ENCODE measurements around the gene ABR. TPM values are rescaled to one million over a fixed set of nuclear protein-coding genes. Genes with fewer than 3 reads are reported as not detected.

ABR gene
- total RNA-seq, 1 donor from 2014 or later: 92.7 TPM

DNA sequence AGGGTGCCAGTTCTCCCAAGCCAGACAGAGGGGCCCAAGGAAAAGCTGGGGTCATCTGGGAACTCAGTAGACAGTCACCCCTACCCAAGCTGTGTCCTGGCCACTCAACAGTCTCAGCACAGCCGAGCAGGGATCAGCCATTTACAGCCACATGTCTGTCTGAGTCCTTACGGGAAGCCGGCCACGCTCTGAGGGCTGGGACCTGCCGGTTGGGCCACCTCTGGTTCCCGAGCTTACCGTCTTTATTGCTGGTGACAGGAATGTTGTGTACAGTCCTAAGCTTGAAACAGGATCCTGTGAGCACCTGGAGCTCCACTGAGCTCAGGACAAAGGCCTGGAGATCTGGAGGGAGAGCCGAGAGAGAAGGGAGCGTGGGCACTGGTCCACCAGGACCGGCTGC, 123.0 kb downstream of the ABR start:
- TF ChIP-seq, protein P1, sequence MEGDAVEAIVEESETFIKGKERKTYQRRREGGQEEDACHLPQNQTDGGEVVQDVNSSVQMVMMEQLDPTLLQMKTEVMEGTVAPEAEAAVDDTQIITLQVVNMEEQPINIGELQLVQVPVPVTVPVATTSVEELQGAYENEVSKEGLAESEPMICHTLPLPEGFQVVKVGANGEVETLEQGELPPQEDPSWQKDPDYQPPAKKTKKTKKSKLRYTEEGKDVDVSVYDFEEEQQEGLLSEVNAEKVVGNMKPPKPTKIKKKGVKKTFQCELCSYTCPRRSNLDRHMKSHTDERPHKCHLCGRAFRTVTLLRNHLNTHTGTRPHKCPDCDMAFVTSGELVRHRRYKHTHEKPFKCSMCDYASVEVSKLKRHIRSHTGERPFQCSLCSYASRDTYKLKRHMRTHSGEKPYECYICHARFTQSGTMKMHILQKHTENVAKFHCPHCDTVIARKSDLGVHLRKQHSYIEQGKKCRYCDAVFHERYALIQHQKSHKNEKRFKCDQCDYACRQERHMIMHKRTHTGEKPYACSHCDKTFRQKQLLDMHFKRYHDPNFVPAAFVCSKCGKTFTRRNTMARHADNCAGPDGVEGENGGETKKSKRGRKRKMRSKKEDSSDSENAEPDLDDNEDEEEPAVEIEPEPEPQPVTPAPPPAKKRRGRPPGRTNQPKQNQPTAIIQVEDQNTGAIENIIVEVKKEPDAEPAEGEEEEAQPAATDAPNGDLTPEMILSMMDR (IDR thresholded peaks at IDR 0.05): no peak
- no peak for TF ChIP-seq EZH2 (IDR thresholded peaks at IDR 0.05)
- TF ChIP-seq EZH2phosphoT487 (IDR thresholded peaks at IDR 0.05): no peak
- peak overlapping the region; percentile 69 for H3K4me3 Mint-ChIP-seq
- peaks cover 5% of the 10 kb centered on the region for H3K27me3 Mint-ChIP-seq (ENCODE audit: insufficient read depth, low read depth)
- DNase-seq (ENCODE audit: low spot score): peak; percentile 54
- no peaks in the 10 kb centered on the region for H3K4me1 ChIP-seq
- peaks cover 4% of the 10 kb centered on the region for H4K20me1 ChIP-seq (ENCODE audit: low read depth)
- H2AFZ ChIP-seq (replicated peaks): no peak overlapping the region
- no peaks in the 10 kb centered on the region for H3K27me3 ChIP-seq
- no peak overlapping the region for H3K9ac ChIP-seq
- peak overlapping the region; percentile 53 for H3K27ac ChIP-seq
- H3K36me3 Mint-ChIP-seq: peaks cover 30% of the 10 kb centered on the region
- no peaks in the 10 kb centered on the region for H3K9me3 ChIP-seq (ENCODE audit: low read depth)
- H3K4me2 ChIP-seq: no peak overlapping the region
- H3K27ac Mint-ChIP-seq: peak overlapping the region; percentile 62
- H3K4me1 Mint-ChIP-seq: peaks cover 14% of the 10 kb centered on the region
- no peaks in the 10 kb centered on the region for H3K9me3 Mint-ChIP-seq
- H3K36me3 ChIP-seq: no peaks in the 10 kb centered on the region
- H3K4me3 ChIP-seq: no peak overlapping the region
- H3K79me2 ChIP-seq (ENCODE audit: low read depth): no peaks in the 10 kb centered on the region
- peaks cover 7% of the 10 kb centered on the region for H3F3A ChIP-seq (ENCODE audit: low read depth)

DNA sequence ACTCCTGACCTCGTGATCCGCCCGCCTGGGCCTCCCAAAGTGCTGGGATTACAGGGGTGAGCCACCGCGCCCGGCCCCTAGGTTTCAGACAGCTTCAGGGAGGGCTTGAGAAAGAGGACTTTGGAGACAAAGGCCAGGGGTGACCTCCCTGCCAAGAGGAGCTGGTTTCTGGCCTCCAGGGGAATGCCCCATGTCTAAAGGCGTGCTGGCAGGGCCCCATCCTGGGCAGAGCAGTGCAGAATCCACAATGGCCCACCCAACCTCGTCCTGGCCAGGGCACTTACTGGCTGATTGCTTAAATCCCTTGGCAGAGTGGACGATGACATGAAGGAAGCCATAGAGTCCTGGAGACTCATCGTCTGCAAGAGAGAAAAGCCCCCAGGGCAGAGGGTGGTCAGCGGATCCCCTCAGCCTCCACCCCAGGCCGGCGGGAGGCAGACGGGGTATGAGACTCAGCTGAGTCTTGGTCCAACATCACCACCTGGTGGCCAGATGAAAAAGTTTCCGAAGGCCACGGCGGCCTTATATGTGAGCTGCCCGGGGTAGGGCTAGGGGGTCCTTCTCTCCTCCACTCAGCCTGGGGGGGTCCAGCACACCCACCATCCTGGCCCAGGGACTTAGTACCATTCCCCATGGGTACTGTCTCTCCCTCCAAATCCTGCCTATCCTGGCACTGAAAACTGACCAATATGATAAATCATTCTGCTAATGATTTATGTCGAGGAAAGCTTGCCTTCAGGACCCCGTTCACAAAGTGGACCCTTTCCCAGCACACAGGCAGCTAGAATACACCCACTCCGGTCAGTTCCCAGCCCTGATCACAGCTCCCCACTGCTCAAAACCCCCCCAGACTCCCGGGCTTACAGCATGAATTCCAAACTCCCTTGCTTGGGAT, 123.8 kb downstream of the ABR start:
- no peaks in the 10 kb centered on the region for H3K36me3 ChIP-seq

DNA sequence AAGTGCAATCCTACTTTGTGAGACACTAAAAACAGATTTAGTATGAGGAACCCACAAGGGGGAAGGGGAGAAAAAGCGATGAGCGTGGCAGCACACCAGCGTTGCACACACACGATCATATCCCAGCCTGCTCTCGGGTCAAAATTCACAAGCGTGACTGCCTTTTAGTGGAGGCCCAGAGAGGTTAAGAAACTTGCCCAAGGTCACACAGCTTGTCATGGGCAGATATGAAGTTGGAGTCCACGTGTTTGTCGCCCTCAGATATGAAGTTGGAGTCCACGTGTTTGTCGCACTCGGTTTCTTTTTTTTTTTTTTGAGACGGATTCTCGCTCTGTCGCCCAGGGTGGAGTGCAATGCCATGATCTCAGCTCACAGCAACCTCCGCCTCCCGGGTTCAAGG, 124.5 kb downstream of the ABR start:
- Mint-ChIP-seq H3K27me3 (ENCODE audit: insufficient read depth, low read depth) (peaks cover 5% of the 10 kb centered on the region), H3K4me1 (peaks cover 14% of the 10 kb centered on the region), H3K36me3 (peaks cover 28% of the 10 kb centered on the region), H3K9me3 (no peaks in the 10 kb centered on the region), H3K27ac (no peak overlapping the region), H3K4me3 (no peak overlapping the region)
- Histone ChIP-seq H3K27ac (no peak overlapping the region), H3K27me3 (no peaks in the 10 kb centered on the region), H3K4me2 (no peak overlapping the region), H3K79me2 (ENCODE audit: low read depth) (no peaks in the 10 kb centered on the region), H3K9me3 (ENCODE audit: low read depth) (no peaks in the 10 kb centered on the region), H3K4me1 (no peaks in the 10 kb centered on the region), H3F3A (ENCODE audit: low read depth) (peaks cover 7% of the 10 kb centered on the region), H2AFZ (replicated peaks) (no peak overlapping the region), H3K4me3 (no peak overlapping the region), H3K36me3 (no peaks in the 10 kb centered on the region), H4K20me1 (ENCODE audit: low read depth) (peaks cover 4% of the 10 kb centered on the region), H3K9ac (no peak overlapping the region)
- TF ChIP-seq, protein P1 (IDR thresholded peaks at IDR 0.05): no peak
- no peak for TF ChIP-seq EZH2phosphoT487 (IDR thresholded peaks at IDR 0.05)
- DNase-seq (ENCODE audit: low spot score): no peak

More for the DNA sequence above, 123.8 kb downstream of the ABR start:
- no peak overlapping the region for H3K4me3 ChIP-seq
- no peaks in the 10 kb centered on the region for H3K27me3 ChIP-seq
- Mint-ChIP-seq H3K27ac (peak overlapping the region; percentile 62), H3K36me3 (peaks cover 30% of the 10 kb centered on the region), H3K4me3 (no peak overlapping the region), H3K9me3 (no peaks in the 10 kb centered on the region), H3K27me3 (ENCODE audit: insufficient read depth, low read depth) (peaks cover 6% of the 10 kb centered on the region), H3K4me1 (peaks cover 14% of the 10 kb centered on the region)
- no peak overlapping the region for H2AFZ ChIP-seq (replicated peaks)
- TF ChIP-seq EZH2 (IDR thresholded peaks at IDR 0.05) (no peak), EZH2phosphoT487 (IDR thresholded peaks at IDR 0.05) (no peak)
- TF ChIP-seq, protein P1 (IDR thresholded peaks at IDR 0.05): peak; percentile 74
- peaks cover 7% of the 10 kb centered on the region for H3F3A ChIP-seq (ENCODE audit: low read depth)
- H4K20me1 ChIP-seq (ENCODE audit: low read depth): peaks cover 4% of the 10 kb centered on the region
- no peak overlapping the region for H3K9ac ChIP-seq
- no peak overlapping the region for H3K27ac ChIP-seq
- H3K9me3 ChIP-seq (ENCODE audit: low read depth): no peaks in the 10 kb centered on the region
- H3K79me2 ChIP-seq (ENCODE audit: low read depth): no peaks in the 10 kb centered on the region
- DNase-seq (ENCODE audit: low spot score): peak; percentile 81
- no peak overlapping the region for H3K4me2 ChIP-seq
- no peaks in the 10 kb centered on the region for H3K4me1 ChIP-seq
